ENCODE measurements around the gene ASCL5.

The ASCL5 gene

GRCh38 chr1:201110616-201111015 is 16.4 kb downstream of the ASCL5 start:
- no peak for DNase-seq

DNA sequence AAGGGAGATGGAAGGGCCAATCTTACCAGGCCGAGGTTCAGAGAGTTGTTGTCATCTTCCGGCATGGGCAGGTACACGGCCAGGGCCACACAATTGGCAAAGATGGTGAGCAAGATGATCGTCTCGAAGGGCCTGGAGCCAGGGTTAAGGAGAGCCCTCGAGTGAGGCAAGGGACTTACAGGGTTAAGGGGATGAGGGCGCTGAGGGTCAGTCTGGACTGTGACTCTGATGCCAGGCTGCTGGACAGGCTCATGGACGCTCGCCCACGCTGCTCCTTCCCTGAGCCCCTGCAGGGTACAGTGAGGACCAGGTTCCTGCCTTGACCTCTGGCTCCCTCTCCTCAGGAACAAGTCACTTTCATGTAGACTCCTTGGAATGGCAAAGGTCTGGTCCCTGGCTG is 16.8 kb downstream of the ASCL5 start:
- DNase-seq, result no peak

DNA sequence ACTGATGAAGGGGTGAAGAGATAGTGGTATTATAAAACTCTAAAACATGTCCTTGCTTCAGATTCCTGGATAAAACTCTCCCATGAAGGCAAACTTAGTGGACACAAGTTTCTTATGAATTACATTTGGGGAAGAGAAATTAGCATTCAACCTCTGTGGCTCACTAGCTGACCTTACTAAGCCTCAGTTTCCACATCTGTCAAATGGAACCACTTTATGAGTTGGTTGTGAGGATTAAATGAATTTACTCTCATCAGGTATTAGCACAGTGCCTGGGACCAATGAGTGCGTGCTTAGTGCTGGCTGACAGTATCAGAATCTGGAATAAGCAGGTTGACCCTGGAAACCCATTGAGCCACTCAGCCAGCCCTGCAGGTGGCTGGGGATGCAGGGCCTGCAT is 17.3 kb downstream of the ASCL5 start:
- no peak for DNase-seq

DNA sequence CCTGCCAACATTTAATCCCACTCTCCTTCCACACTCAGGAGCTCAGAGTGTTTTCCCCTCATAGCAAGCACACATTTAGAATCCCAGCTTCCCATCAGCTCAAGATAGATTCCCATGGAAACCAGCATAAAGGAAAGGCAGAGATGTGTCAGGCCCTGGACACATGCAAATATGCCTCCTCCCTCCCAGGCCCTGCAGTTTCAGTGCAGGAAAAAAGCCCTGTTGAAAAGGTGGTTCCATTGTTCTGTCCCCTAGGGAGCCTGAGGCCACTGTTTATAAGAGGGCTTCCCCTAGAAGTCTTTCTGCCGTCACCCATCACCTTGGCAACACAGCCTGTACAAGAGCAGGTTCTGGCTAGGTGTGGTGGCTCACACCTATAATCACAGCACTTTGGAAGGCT is 18.4 kb downstream of the ASCL5 start:
- DNase-seq, result peak; percentile 90

DNA sequence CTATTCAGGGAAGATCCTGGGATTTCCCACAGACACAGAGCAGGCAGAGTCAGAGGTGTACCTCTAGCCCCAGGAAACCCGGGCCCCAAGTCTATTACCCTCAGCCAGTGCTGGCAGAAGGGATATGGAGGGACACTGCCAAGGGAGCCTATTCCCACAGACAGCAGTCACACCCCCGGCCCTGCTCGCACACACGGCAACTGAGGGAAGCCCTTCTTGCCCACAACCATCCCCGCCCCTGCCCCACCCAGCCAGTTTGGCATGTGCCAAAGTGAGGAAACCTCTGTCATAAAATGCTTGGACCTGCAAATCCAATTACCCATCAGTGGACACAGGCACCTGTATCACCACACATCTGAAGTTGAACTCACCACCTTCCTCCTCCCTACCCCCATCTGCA is 21.3 kb downstream of the ASCL5 start:
- no peak for DNase-seq

GRCh38 chr1:201104141-201104540 is 22.8 kb downstream of the ASCL5 start:
- DNase-seq, result no peak

DNA sequence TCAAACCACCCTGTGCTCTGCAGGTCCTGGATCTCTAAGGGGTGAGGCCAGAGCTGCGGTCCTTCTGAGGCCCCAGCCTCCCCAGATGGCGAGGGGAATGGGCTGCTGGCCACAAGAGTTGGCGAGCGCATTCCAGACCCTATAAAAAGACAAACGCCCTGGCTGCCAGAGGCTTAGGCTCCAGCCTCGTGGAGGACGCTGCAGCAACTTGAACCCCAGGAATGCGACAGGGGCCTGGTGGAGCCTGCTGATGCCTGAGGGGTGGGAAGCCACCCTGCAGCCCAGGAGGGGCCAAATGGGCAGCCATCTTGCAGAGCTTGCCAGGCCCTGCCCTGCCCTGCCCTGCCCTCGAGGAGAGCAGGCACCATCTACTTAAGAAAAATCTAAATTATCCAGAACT is 23.3 kb downstream of the ASCL5 start:
- DNase-seq, result no peak

DNA sequence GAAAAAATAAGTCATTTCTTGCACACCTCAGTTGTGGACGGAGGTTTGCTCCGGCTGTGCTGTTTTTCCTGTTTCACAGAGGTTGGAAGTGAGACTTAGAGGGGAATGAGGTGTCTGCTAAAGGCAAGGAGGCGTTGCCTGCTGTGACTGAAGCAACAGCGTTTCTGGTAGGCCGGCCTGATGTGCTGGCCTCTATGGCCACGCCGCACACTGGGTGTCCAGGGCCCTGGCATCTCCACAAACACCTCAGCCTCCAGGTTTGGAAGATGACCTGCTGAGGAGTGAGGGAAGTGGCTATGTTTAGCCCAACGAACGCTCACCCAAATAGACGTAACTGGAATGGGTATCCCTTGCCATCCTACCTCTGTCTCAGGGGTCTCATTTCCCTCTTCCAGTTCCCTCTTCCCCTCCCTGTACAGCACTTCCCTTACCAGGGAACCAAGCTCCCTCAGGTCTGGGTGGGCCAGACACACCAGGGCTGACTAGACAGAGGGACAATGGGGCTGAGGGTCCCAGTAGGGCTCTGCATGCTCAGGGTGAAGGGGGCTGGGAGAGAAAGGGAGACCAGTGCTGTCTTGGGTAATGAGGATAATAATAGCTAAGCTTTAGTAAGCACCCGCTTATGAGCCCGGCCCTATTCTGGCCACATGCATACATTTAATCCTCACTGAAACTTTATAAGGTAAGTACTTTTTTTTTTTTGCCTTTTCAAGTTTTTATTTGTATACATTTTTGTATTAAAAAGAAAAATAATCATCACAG is 26.6 kb downstream of the ASCL5 start:
- DNase-seq, result no peak

GRCh38 chr1:201098992-201099677 is 27.8 kb downstream of the ASCL5 start:
- DNase-seq, result no peak

- no peak for DNase-seq
These were observed 29.8 kb downstream of the ASCL5 start for GRCh38 chr1:201096977-201097856.

GRCh38 chr1:201096041-201096461 is 30.9 kb downstream of the ASCL5 start:
- DNase-seq, result no peak

DNA sequence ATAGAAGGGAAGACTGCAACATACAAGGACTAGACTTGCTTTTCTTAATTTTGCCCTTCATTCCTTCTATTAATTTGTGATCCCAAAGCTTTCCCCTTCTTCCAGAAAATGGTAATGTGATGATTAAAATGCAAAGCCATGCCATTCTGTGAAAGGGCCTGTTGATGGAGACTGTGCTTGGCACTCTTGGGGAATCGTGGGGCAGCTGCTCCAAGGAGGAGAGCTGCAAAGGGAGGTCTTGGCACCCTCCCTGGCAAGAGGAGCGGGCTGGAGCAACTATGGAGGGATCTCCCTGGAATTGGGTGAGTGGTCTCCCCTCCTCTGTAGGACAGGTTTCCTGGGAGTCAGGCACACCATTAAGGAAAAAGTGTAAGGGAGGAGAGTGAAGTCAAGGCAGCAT is 31.4 kb downstream of the ASCL5 start:
- no peak for DNase-seq

- DNase-seq, result no peak
These were observed 32.2 kb downstream of the ASCL5 start for GRCh38 chr1:201094832-201095231.

DNA sequence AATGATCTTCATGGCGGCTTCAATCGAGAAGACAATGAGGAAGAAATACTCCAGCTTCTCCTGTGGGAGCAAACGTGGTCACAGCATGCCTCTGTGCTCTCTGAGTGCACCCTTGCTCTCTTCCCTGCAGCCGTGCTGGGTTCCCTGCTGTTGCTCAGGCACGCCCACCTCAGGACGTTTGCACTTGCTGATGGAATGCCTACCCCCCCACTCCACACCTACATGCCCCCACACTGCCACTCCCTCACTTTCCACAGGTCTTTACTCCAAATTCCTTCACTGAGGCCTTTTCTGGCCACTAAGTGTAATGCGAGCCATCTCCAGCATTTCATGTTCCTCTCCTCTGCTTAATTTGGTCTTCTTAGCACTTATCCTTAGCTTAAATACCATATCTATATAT is 33.0 kb downstream of the ASCL5 start:
- no peak for DNase-seq

DNA sequence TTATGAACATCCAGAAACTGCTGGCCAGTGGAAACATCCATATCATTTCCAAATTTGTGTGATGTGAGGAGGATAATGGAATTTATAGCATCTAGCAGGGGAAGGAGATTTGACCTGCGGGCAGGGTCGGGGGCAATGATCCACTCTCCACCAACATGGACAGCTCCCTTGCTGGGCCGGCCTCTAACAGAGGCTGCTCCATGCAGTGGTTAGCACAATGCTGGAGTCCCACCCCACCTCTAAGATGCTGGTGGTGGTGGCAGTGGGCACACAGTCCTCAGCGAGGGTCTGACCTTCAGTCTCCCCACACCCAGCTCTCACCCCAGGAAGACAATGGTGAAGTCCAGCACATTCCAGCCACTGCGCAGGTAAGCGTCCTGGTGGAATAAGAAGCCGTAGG is 33.4 kb downstream of the ASCL5 start:
- DNase-seq, result no peak

GRCh38 chr1:201092738-201093137 is 34.2 kb downstream of the ASCL5 start:
- no peak for DNase-seq

DNA sequence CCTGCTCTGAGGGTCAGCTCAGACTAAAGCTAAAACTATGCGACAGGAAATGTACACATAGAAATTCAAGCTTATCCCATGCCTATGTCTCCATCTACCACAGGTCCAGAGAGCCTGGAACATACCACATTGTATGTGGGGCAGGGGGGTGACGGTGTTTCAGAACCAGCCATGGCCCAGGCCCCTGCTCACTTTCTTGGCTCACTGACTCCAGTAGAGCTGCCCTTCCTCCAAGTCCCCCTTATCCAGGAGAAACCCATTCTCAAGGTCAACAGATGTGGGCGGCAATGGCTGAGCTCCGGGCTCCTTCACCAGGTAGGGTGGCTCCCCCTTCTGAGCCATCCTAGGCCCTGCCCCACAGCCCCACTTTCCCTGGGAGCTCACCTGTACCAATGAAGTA is 35.7 kb downstream of the ASCL5 start:
- DNase-seq, result no peak

- no peak for DNase-seq
These were observed 36.4 kb downstream of the ASCL5 start for GRCh38 chr1:201090541-201090940.

GRCh38 chr1:201089596-201089995 is 37.4 kb downstream of the ASCL5 start:
- no peak for DNase-seq

DNA sequence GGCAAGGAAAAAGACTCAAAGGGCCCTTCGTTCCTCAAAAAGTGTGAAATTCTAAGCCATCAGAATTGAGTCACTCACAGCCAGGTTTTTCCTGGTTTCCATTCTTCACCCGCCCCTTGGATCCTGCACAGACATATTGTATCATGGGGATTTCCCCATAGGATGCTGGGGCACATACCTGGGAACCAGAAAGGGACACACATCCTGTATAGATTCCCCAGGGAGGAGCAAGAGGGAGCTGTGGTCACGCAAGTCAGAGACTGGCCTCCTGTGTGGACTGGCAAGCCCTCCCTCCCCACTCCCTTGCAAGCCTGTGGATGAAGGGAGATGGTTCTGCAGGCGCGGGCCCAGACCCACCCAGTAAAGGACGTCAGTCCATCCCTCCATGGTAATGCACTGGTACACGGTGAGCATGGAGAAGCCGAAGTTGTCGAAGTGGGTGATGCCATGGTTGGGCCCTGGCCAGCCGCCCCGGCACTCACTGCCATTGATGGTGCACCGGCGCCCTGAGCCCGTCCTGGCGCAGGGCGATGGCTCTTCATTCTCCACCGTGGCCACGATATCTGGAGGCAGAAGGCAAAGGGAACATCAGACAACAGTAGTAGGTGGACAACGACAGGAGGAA is 38.0 kb downstream of the ASCL5 start:
- DNase-seq, result no peak

DNA sequence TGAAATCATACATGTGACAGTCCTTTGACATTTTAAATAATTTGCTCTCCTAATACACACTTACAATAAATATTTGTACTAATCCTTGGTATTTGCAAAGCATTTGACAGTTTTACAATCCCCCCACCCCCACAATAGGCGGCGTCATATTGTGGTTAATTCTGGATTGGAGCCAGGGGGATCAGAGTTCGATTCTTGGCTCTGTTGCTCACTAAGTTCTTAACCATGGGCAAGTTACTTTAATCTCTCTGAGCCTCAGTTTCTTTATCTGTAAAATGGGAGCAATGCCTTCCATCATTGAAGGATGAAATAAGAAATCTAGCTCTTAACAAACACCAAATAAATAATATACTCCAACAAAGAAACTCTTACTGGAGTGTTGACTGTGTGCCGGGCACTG is 38.6 kb downstream of the ASCL5 start:
- no peak for DNase-seq

- DNase-seq, result peak; percentile 31
These were observed 40.9 kb downstream of the ASCL5 start for GRCh38 chr1:201085902-201086735.

Measured in COR-L47 (cell line).